Activated T-cell treated with anti-CD3 and anti-CD28 coated beads for 48 hours (primary cell): ENCODE results near the gene GSDMA.

ENCODE experiments used
- DNase-seq: peaks from one replicate; pipeline ENCODE4 v3.0.0-alpha.2; 2020; ENCODE audit warnings: low read depth

GSDMA gene

GRCh38 chr17:40022497-40022896 is 59.7 kb downstream of the GSDMA start:
- DNase-seq = no peak

- no peak for DNase-seq
These were observed 60.2 kb downstream of the GSDMA start for GRCh38 chr17:40022961-40023541.

- no peak for DNase-seq
These were observed 60.9 kb downstream of the GSDMA start for GRCh38 chr17:40023590-40024292.

- no peak for DNase-seq
These were observed 62.1 kb downstream of the GSDMA start for GRCh38 chr17:40024901-40025300.

GRCh38 chr17:40025559-40025958 is 62.8 kb downstream of the GSDMA start:
- DNase-seq = no peak

- no peak for DNase-seq
These were observed 63.4 kb downstream of the GSDMA start for GRCh38 chr17:40025991-40026815.

- DNase-seq = peak; percentile 64
These were observed 64.2 kb downstream of the GSDMA start for GRCh38 chr17:40026816-40027613.
